Activated CD8-positive, alpha-beta T cell treated with anti-CD3 and anti-CD28 coated beads for 36 hours (primary cell): Measurements from ENCODE around the gene MPC2. TPM values are rescaled to one million over a fixed set of nuclear protein-coding genes. Genes with fewer than 3 reads are reported as not detected.

Source experiments
- ATAC-seq: fragments of 200-7000 bp; cut with Tn5 transposase; one replicate; pipeline ENCODE4 v1.10.0; 2021; ENCODE audit warnings: mild to moderate bottlenecking, moderate library complexity
- CTCF ChIA-PET: fragments of 350-600 bp; sonication (Branson Sonifier 250); formaldehyde crosslinking; loops from one replicate; lab custom pipeline; 2021; ENCODE audit warnings: antibody characterized with exemption; lab: Charles Lee
- POLR2A ChIA-PET: fragments of 350-600 bp; sonication (Branson Sonifier 250); formaldehyde crosslinking; loops from one replicate; lab custom pipeline; 2021; ENCODE audit warnings: antibody characterized with exemption; lab: Charles Lee
- DNase-seq: peaks from one replicate; pipeline ENCODE4 v3.0.0-alpha.2; 2020
- H3K27ac Mint-ChIP-seq: one replicate; pipeline ENCODE4 v1.8.0; 2021; ENCODE audit warnings: mild to moderate bottlenecking, mixed read lengths
- H3K27me3 Mint-ChIP-seq: one replicate; pipeline ENCODE4 v1.8.0; 2021; ENCODE audit warnings: mixed read lengths
- H3K36me3 Mint-ChIP-seq: one replicate; pipeline ENCODE4 v1.8.0; 2021; ENCODE audit warnings: low read depth, mixed read lengths
- H3K4me1 Mint-ChIP-seq: one replicate; pipeline ENCODE4 v1.8.0; 2021; ENCODE audit warnings: low read depth, mixed read lengths
- H3K4me3 Mint-ChIP-seq: one replicate; pipeline ENCODE4 v1.8.0; 2021; ENCODE audit warnings: mild to moderate bottlenecking, moderate library complexity, mixed read lengths
- H3K9me3 Mint-ChIP-seq: one replicate; pipeline ENCODE4 v1.8.0; 2021; ENCODE audit warnings: mixed read lengths
- CTCF ChIP-seq: fragments of 200-600 bp; IDR thresholded peaks from one replicate; pipeline ENCODE4 v1.8.0; 2022; ENCODE audit warnings: antibody characterized with exemption, mild to moderate bottlenecking
- intact Hi-C: fragments of 100-400 bp; cut with micrococcal nuclease; formaldehyde crosslinking; loops from one replicate; pipeline ENCODE4 v1.10.0; 2022
- total RNA-seq, 2 experiments: library from RNA; stranded (reverse); gene quantifications; one replicate each; pipeline ENCODE4 v1.2.3, GENCODE V29; 2021

MPC2 gene
- total RNA-seq, 2 experiments from 2014 or later = 64.9 to 69.4 TPM

- Mint-ChIP-seq H3K9me3 (no peaks in the 10 kb centered on the region), H3K36me3 (peaks cover 17% of the 10 kb centered on the region), H3K4me3 (no peak overlapping the region), H3K27ac (no peak overlapping the region), H3K27me3 (no peaks in the 10 kb centered on the region), H3K4me1 (peaks cover 10% of the 10 kb centered on the region)
- intact Hi-C loops = no loop called here
- TF ChIP-seq CTCF = no peak
- ATAC-seq (no peak), DNase-seq (no peak)
- POLR2A ChIA-PET = interaction anchor here (0.6 to 1.8 kb wide), 3 partner anchors 9 to 1794 kb away, joined by 3 to 6 read pairs (median 4); no protein-coding TSS in a partner anchor
- CTCF ChIA-PET = interaction anchor here (0.6 to 1.1 kb wide), 2 partner anchors 108 to 159 kb away, joined by 3 to 5 read pairs; no protein-coding TSS in a partner anchor
These were observed 14.8 kb downstream of the MPC2 start for GRCh38 chr1:167922023-167922422.

GRCh38 chr1:167916766-167917511, 19.9 kb downstream of the MPC2 start:
- intact Hi-C loops = no loop called here
- no peak for ATAC-seq
- POLR2A ChIA-PET = interaction anchor here (1.5 kb wide), 1 partner anchor 11 kb away, joined by 4 read pairs; no protein-coding TSS in a partner anchor
- no peaks in the 10 kb centered on the region for H3K9me3 Mint-ChIP-seq
- peaks cover 12% of the 10 kb centered on the region for H3K36me3 Mint-ChIP-seq
- no peaks in the 10 kb centered on the region for H3K27me3 Mint-ChIP-seq
- CTCF ChIA-PET = interaction anchor here (1.0 to 1.6 kb wide), 2 partner anchors 165 to 229 kb away, joined by 3 to 4 read pairs; no protein-coding TSS in a partner anchor
- no peak overlapping the region for H3K27ac Mint-ChIP-seq
- no peak for TF ChIP-seq CTCF
- H3K4me3 Mint-ChIP-seq = no peak overlapping the region
- no peak for DNase-seq
- peaks cover 1% of the 10 kb centered on the region for H3K4me1 Mint-ChIP-seq

GRCh38 chr1:167915569-167915968, 21.3 kb downstream of the MPC2 start:
- Mint-ChIP-seq H3K4me1 (no peaks in the 10 kb centered on the region), H3K27me3 (no peaks in the 10 kb centered on the region), H3K9me3 (no peaks in the 10 kb centered on the region), H3K4me3 (no peak overlapping the region), H3K36me3 (peaks cover 12% of the 10 kb centered on the region), H3K27ac (no peak overlapping the region)
- TF ChIP-seq CTCF = no peak
- ChIA-PET CTCF (interaction anchor here (1.0 kb wide), 1 partner anchor 167 kb away, joined by 3 read pairs; no protein-coding TSS in a partner anchor), POLR2A (no interaction called here)
- DNase-seq (no peak), ATAC-seq (no peak)
- intact Hi-C loops = no loop called here

GRCh38 chr1:167913895-167914496, 22.9 kb downstream of the MPC2 start, which contains the start of gene ADCY10:
Gene ADCY10 (minus strand): TSS chr1:167914134. CDS start chr1:167905140, 8,994 bp downstream.
- Mint-ChIP-seq H3K36me3 (peaks cover 10% of the 10 kb centered on the region), H3K27me3 (no peaks in the 10 kb centered on the region), H3K4me1 (no peaks in the 10 kb centered on the region), H3K27ac (no peak within 1 kb of the TSS), H3K4me3 (no peak within 1 kb of the TSS), H3K9me3 (peaks cover 9% of the 10 kb centered on the region)
- intact Hi-C loops = no loop called here
- ChIA-PET POLR2A (no interaction called here), CTCF (interaction anchor here (0.8 to 1.4 kb wide), 4 partner anchors 10 to 169 kb away, joined by 3 to 5 read pairs (median 3); no protein-coding TSS in a partner anchor)
- DNase-seq = no peak
- no peak for TF ChIP-seq CTCF
- no peak for ATAC-seq
